Aorta (tissue), 5 donors: ENCODE measurements around the gene FSTL5. TPM values are rescaled to one million over a fixed set of nuclear protein-coding genes. Genes with fewer than 3 reads are reported as not detected.

ENCODE experiments used
- ATAC-seq: fragments of 200-7000 bp; cut with Tn5 transposase; one replicate; pipeline ENCODE4 v1.9.1; 2022; ENCODE audit warnings: moderate library complexity; ENCODE audit not compliant: low FRiP score
- DNase-seq, 2 donors: peaks; one replicate each; pipeline ENCODE4 v3.0.0-alpha.2; 2020
- H3K27ac ChIP-seq, 2 donors: one replicate each; pipeline ENCODE4 v1.5.1; 2013; ENCODE audit warnings: low read length in 2 of 2, mild to moderate bottlenecking in 2 of 2, moderate library complexity in 2 of 2, control low read depth in 1 of 2, inconsistent platforms in 1 of 2, low read depth in 1 of 2
- H3K27me3 ChIP-seq, 2 donors: one replicate each; pipeline ENCODE4 v1.6.1; 2013; ENCODE audit warnings: control low read depth in 1 of 2, low read length in 1 of 2, mild to moderate bottlenecking in 1 of 2, moderate library complexity in 1 of 2; ENCODE audit not compliant: insufficient read depth in 2 of 2, control insufficient read depth in 1 of 2
- H3K36me3 ChIP-seq, 2 donors: one replicate each; pipeline ENCODE4 v1.6.1; 2013; ENCODE audit warnings: control low read depth in 1 of 2, low read length in 1 of 2, mild to moderate bottlenecking in 1 of 2; ENCODE audit not compliant: insufficient read depth in 2 of 2, control insufficient read depth in 1 of 2
- H3K4me1 ChIP-seq, 2 donors: one replicate each; pipeline ENCODE4 v1.6.1; 2013; ENCODE audit warnings: low read length in 2 of 2, control low read depth in 1 of 2, mild to moderate bottlenecking in 1 of 2, moderate library complexity in 1 of 2; ENCODE audit not compliant: insufficient read depth in 2 of 2, control insufficient read depth in 1 of 2
- H3K4me3 ChIP-seq, 2 donors: one replicate each; pipeline ENCODE4 v1.5.1; 2013; ENCODE audit warnings: low read length in 2 of 2, control low read depth in 1 of 2, mild to moderate bottlenecking in 1 of 2
- H3K9me3 ChIP-seq: one replicate; pipeline ENCODE4 v1.6.1; 2013; ENCODE audit warnings: mild to moderate bottlenecking, low read length; ENCODE audit not compliant: control insufficient read depth
- WGBS, 2 donors: extraction: QIAGEN DNeasy Blood & Tissue Kit; methylation state at CpG; one replicate each; pipeline ENCODE4 v1.1.7; 2013; 5-methylcytosine and 5-hydroxymethylcytosine counted together
- intact Hi-C, 2 donors: fragments of 100-400 bp; cut with DNase I; formaldehyde crosslinking; loops; one replicate each; pipeline versions ENCODE4 v1.14.2 to v1.15.0; 2022
- polyA plus RNA-seq, 2 donors: library from polyadenylated mRNA; stranded (reverse); fragments of 200-250 nt; gene quantifications; one replicate each; pipeline ENCODE4 v1.2.3, GENCODE V29; 2013
- total RNA-seq, 2 donors: library from RNA; stranded (reverse); fragmentation: NEBNext Ultra II Directional; extraction: Animal tissue kit (Norgen Biotek cat#: 25700); gene quantifications; one replicate each; pipeline ENCODE4 v1.2.1, GENCODE V29; 2021
- donor health status: healthy with polysubstance abuse.
- donor health status: Bipolar disorder and iron deficiency.
- donor health status: DM: no; HTN: no; CAD: no.
- donor health status: DM: no; HTN: no; CAD: no.
- donor health status: DM: yes; HTN: yes; CAD: no.

FSTL5 gene
- total and polyA plus RNA-seq, 4 donors = 0.45 TPM; not detected in 3

- Histone ChIP-seq H3K27me3 (no peaks in the 10 kb centered on the region), H3K4me3 (no peak overlapping the region), H3K27ac (no peak overlapping the region), H3K4me1 (no peaks in the 10 kb centered on the region), H3K36me3 (no peaks in the 10 kb centered on the region), H3K9me3 (no peaks in the 10 kb centered on the region)
- ATAC-seq = no peak
- intact Hi-C loops = no loop called here
- DNase-seq = no peak
Observed at GRCh38 chr4:161601011-161601410, 562.8 kb downstream of the FSTL5 start.

GRCh38 chr4:161595230-161595771 lies 568.5 kb downstream of the FSTL5 start:
- Histone ChIP-seq H3K27ac (no peak overlapping the region), H3K36me3 (no peaks in the 10 kb centered on the region), H3K4me3 (no peak overlapping the region), H3K27me3 (no peaks in the 10 kb centered on the region), H3K9me3 (no peaks in the 10 kb centered on the region), H3K4me1 (no peaks in the 10 kb centered on the region)
- ATAC-seq (no peak), DNase-seq (no peak)
- intact Hi-C loops = no loop called here
- 67% methylated on average over 2 of the region's 2 CpGs for WGBS, 2 donors

GRCh38 chr4:161585011-161585410 lies 578.8 kb downstream of the FSTL5 start:
- ATAC-seq = no peak
- Histone ChIP-seq H3K4me3 (no peak overlapping the region), H3K36me3 (no peaks in the 10 kb centered on the region), H3K27me3 (no peaks in the 10 kb centered on the region), H3K4me1 (no peaks in the 10 kb centered on the region), H3K9me3 (no peaks in the 10 kb centered on the region), H3K27ac (no peak overlapping the region)
- intact Hi-C loops = no loop called here
- no peak for DNase-seq
- 56 to 62% methylated on average over 6 of the region's 6 CpGs for WGBS, 2 donors

- no peaks in the 10 kb centered on the region for H3K9me3 ChIP-seq
Observed at GRCh38 chr4:161583549-161583948, 580.3 kb downstream of the FSTL5 start.

GRCh38 chr4:161581262-161582230 lies 582.3 kb downstream of the FSTL5 start:
- no peak for ATAC-seq
- DNase-seq = no peak
- H3K4me1 ChIP-seq = no peaks in the 10 kb centered on the region
- no peaks in the 10 kb centered on the region for H3K36me3 ChIP-seq
- H3K4me3 ChIP-seq = no peak overlapping the region
- WGBS, 2 donors = 69 to 70% methylated on average over 7 of the region's 7 CpGs
- no peak overlapping the region for H3K27ac ChIP-seq
- intact Hi-C loops = no loop called here
- H3K9me3 ChIP-seq = no peaks in the 10 kb centered on the region
- H3K27me3 ChIP-seq = no peaks in the 10 kb centered on the region

More at GRCh38 chr4:161583549-161583948, 580.3 kb downstream of the FSTL5 start:
- H3K4me1 ChIP-seq = no peaks in the 10 kb centered on the region
- DNase-seq (no peak), ATAC-seq (no peak)
- no peaks in the 10 kb centered on the region for H3K36me3 ChIP-seq
- intact Hi-C loops = no loop called here
- H3K27ac ChIP-seq = no peak overlapping the region
- no peaks in the 10 kb centered on the region for H3K27me3 ChIP-seq
- no peak overlapping the region for H3K4me3 ChIP-seq

- H3K27me3 ChIP-seq = no peaks in the 10 kb centered on the region
- no peaks in the 10 kb centered on the region for H3K9me3 ChIP-seq
- 25 to 28% methylated on average over 6 of the region's 6 CpGs for WGBS, 2 donors
- no peak overlapping the region for H3K27ac ChIP-seq
- DNase-seq = no peak
- intact Hi-C loops = no loop called here
- ATAC-seq = peak; percentile 15
- H3K36me3 ChIP-seq = no peaks in the 10 kb centered on the region
- no peaks in the 10 kb centered on the region for H3K4me1 ChIP-seq
- H3K4me3 ChIP-seq = no peak overlapping the region
Observed at GRCh38 chr4:161577579-161578301, 586.1 kb downstream of the FSTL5 start.

GRCh38 chr4:161573836-161574235 lies 590.0 kb downstream of the FSTL5 start:
- Histone ChIP-seq H3K36me3 (no peaks in the 10 kb centered on the region), H3K4me1 (no peaks in the 10 kb centered on the region), H3K27ac (no peak overlapping the region), H3K27me3 (no peaks in the 10 kb centered on the region), H3K4me3 (no peak overlapping the region), H3K9me3 (no peaks in the 10 kb centered on the region)
- 85 to 89% methylated on average over 2 of the region's 2 CpGs for WGBS, 2 donors
- intact Hi-C loops = no loop called here
- no peak for DNase-seq
- no peak for ATAC-seq

- intact Hi-C loops = no loop called here
- Histone ChIP-seq H3K4me1 (no peaks in the 10 kb centered on the region), H3K36me3 (no peaks in the 10 kb centered on the region), H3K27me3 (no peaks in the 10 kb centered on the region), H3K4me3 (no peak overlapping the region), H3K9me3 (no peaks in the 10 kb centered on the region), H3K27ac (no peak overlapping the region)
- no peak for ATAC-seq
- WGBS, 2 donors = 89 to 95% methylated on average over 1 of the region's 1 CpG
- no peak for DNase-seq
Observed at GRCh38 chr4:161564230-161564834, 599.5 kb downstream of the FSTL5 start.
